HL-60/S4 treated with phorbol 12-myristate 13-acetate at 8.2 ng/mL for 4 days and 3 days (cell line): Measurements from ENCODE around the gene COL27A1.

ENCODE experiments used
- in situ Hi-C: fragments of 300-500 bp; cut with MboI; formaldehyde crosslinking; loops from 2 replicates; pipeline ENCODE4 v1.15.0; 2022; ENCODE audit warnings: low sequenced_read_pairs

Gene COL27A1

GRCh38 chr9:114348261-114348905 is 193.0 kb downstream of the COL27A1 start:
- in situ Hi-C loops = no loop called here

GRCh38 chr9:114348906-114349482 is 193.7 kb downstream of the COL27A1 start:
- in situ Hi-C loops = no loop called here

- in situ Hi-C loops = no loop called here
Measured at GRCh38 chr9:114349713-114350480, 194.6 kb downstream of the COL27A1 start.

- in situ Hi-C loops = no loop called here
Measured at GRCh38 chr9:114350636-114351401, 195.5 kb downstream of the COL27A1 start.

- in situ Hi-C loops = no loop called here
Measured at GRCh38 chr9:114351932-114352331, 196.6 kb downstream of the COL27A1 start.

- in situ Hi-C loops = no loop called here
Measured at GRCh38 chr9:114355821-114356220, 200.5 kb downstream of the COL27A1 start.

GRCh38 chr9:114356792-114357191 is 201.5 kb downstream of the COL27A1 start:
- in situ Hi-C loops = no loop called here

- in situ Hi-C loops = no loop called here
Measured at GRCh38 chr9:114357360-114357759, 202.0 kb downstream of the COL27A1 start.

GRCh38 chr9:114357911-114358328 is 202.6 kb downstream of the COL27A1 start:
- in situ Hi-C loops = no loop called here

- in situ Hi-C loops = no loop called here
Measured at GRCh38 chr9:114359801-114360200, 204.5 kb downstream of the COL27A1 start.

- in situ Hi-C loops = no loop called here
Measured at GRCh38 chr9:114361542-114361941, 206.2 kb downstream of the COL27A1 start.
